Suprapubic skin (tissue), 3 donors: ENCODE data around the gene TOX3.

Source experiments
- POLR2AphosphoS5 ChIP-seq, 3 donors: sonication (generic); formaldehyde crosslinking; IDR thresholded peaks; one replicate each; pipeline ENCODE4 v1.6.1; 2017; ENCODE audit warnings: antibody characterized with exemption in 3 of 3
- TF ChIP-seq, protein P1 (sequence below), 2 donors: fragments of 200-600 bp in 1 of 2; fragments of 450-650 bp in 1 of 2; sonication (generic) in 1 of 2; IDR thresholded peaks; one replicate each; pipeline ENCODE4 v1.5.1; 2016 to 2019; ENCODE audit warnings: antibody characterized with exemption in 2 of 2, mild to moderate bottlenecking in 1 of 2, moderate library complexity in 1 of 2

DNA sequence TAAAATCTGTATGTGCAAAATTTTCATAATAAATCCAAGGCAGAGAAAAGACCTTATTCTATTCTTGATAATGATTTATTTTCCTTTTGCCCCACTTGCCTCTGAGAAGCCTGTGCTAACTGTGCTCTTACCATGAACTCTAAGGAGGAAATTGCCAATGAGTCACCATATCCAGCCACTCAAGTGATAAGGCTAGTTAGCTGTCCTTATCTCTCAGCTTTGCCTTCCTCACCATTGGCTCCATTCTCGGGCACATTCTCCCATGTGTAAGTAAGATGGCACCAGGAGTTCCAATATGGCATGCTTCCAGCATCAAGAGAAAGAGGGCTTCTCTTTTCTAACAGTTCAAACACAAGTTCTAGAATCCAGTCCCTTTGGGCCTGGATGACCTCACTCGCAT lies 142.4 kb downstream of the TOX3 start:
- TF ChIP-seq, protein P1, sequence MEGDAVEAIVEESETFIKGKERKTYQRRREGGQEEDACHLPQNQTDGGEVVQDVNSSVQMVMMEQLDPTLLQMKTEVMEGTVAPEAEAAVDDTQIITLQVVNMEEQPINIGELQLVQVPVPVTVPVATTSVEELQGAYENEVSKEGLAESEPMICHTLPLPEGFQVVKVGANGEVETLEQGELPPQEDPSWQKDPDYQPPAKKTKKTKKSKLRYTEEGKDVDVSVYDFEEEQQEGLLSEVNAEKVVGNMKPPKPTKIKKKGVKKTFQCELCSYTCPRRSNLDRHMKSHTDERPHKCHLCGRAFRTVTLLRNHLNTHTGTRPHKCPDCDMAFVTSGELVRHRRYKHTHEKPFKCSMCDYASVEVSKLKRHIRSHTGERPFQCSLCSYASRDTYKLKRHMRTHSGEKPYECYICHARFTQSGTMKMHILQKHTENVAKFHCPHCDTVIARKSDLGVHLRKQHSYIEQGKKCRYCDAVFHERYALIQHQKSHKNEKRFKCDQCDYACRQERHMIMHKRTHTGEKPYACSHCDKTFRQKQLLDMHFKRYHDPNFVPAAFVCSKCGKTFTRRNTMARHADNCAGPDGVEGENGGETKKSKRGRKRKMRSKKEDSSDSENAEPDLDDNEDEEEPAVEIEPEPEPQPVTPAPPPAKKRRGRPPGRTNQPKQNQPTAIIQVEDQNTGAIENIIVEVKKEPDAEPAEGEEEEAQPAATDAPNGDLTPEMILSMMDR (IDR thresholded peaks at IDR 0.05), result no peak
- TF ChIP-seq POLR2AphosphoS5 (IDR thresholded peaks at IDR 0.05), result no peak
